Upper lobe of left lung (tissue), 4 donors: Measurements from ENCODE around the gene INCENP.

Experiments
- CTCF ChIP-seq, 6 experiments: fragments of 450-650 bp in 4 of 6; fragments of 200-600 bp in 2 of 6; sonication (generic) in 2 of 6; IDR thresholded peaks; one replicate each; pipeline ENCODE4 v1.5.1; 2016 to 2019; ENCODE audit warnings: antibody characterized with exemption in 6 of 6
- EP300 ChIP-seq, 4 donors: sonication (generic); formaldehyde crosslinking; IDR thresholded peaks; one replicate each; pipeline ENCODE4 v1.5.1; 2017; ENCODE audit warnings: antibody characterized with exemption in 4 of 4, control low read depth in 2 of 4
- POLR2A ChIP-seq, 4 donors: fragments of 450-650 bp; IDR thresholded peaks; one replicate each; pipeline ENCODE4 v1.5.1; 2016 to 2017; ENCODE audit warnings: antibody characterized with exemption in 4 of 4, mild to moderate bottlenecking in 2 of 4
- POLR2AphosphoS5 ChIP-seq, 2 donors: sonication (generic); formaldehyde crosslinking; IDR thresholded peaks; one replicate each; pipeline ENCODE4 v1.5.1; 2017; ENCODE audit warnings: antibody characterized with exemption in 2 of 2

- TF ChIP-seq CTCF (IDR thresholded peaks at IDR 0.05) (no peak), POLR2AphosphoS5 (IDR thresholded peaks at IDR 0.05) (no peak), POLR2A (IDR thresholded peaks at IDR 0.05) (no peak), EP300 (IDR thresholded peaks at IDR 0.05) (no peak)
Observed at GRCh38 chr11:62143727-62144126, 19.9 kb downstream of the INCENP start.
